Lung (tissue), 11 donors: ENCODE data around the gene PCDH11Y. TPM values are rescaled to one million over a fixed set of nuclear protein-coding genes. Genes with fewer than 3 reads are reported as not detected.
"Not testable (repeated sequence)": the region's sequence is repeated elsewhere in the genome, so short reads cannot be mapped to it uniquely, and the experiment has no call there.

Source experiments
- ATAC-seq: fragments of 200-7000 bp; cut with Tn5 transposase; one replicate; pipeline ENCODE4 v1.9.1; 2020; ENCODE audit warnings: moderate number of reproducible peaks; ENCODE audit not compliant: insufficient read depth, low FRiP score
- DNase-seq, 3 donors: peaks; one replicate each; pipeline ENCODE4 v3.0.0-alpha.2; 2013 to 2017
- H3K27ac ChIP-seq, 2 donors: one replicate each; pipeline ENCODE4 v1.5.1; 2013; ENCODE audit warnings: mild to moderate bottlenecking in 2 of 2, moderate library complexity in 2 of 2, control low read depth in 1 of 2, inconsistent platforms in 1 of 2, low read depth in 1 of 2, low read length in 1 of 2
- H3K27me3 ChIP-seq, 3 donors: one replicate each; pipeline ENCODE4 v1.5.1; 2013; ENCODE audit warnings: low read length in 2 of 3; ENCODE audit not compliant: control insufficient read depth in 3 of 3, insufficient read depth in 3 of 3
- H3K36me3 ChIP-seq, 4 donors: one replicate each; pipeline ENCODE4 v1.5.1; 2013; ENCODE audit warnings: low read length in 4 of 4, mild to moderate bottlenecking in 1 of 4, moderate library complexity in 1 of 4; ENCODE audit not compliant: control insufficient read depth in 4 of 4, insufficient read depth in 4 of 4
- H3K4me1 ChIP-seq, 5 donors: one replicate each; pipeline ENCODE4 v1.5.1; 2013; ENCODE audit warnings: low read length in 5 of 5, mild to moderate bottlenecking in 2 of 5, moderate library complexity in 1 of 5; ENCODE audit not compliant: control insufficient read depth in 5 of 5, insufficient read depth in 5 of 5
- H3K4me3 ChIP-seq: one replicate; pipeline ENCODE4 v1.5.1; 2013; ENCODE audit warnings: mild to moderate bottlenecking, control low read depth, moderate library complexity
- H3K9ac ChIP-seq, 2 donors: one replicate each; pipeline ENCODE4 v1.5.1; 2013; ENCODE audit warnings: low read length in 2 of 2, control low read depth in 1 of 2; ENCODE audit not compliant: insufficient read depth in 1 of 2
- H3K9me3 ChIP-seq, 4 donors: one replicate each; pipeline ENCODE4 v1.5.1; 2013; ENCODE audit warnings: low read length in 3 of 4, mild to moderate bottlenecking in 1 of 4, moderate library complexity in 1 of 4; ENCODE audit not compliant: control insufficient read depth in 4 of 4, insufficient read depth in 3 of 4
- WGBS, 2 donors: extraction: QIAGEN DNeasy Blood & Tissue Kit; methylation state at CpG; one replicate each; pipeline ENCODE4 v1.1.7; 2013; 5-methylcytosine and 5-hydroxymethylcytosine counted together
- polyA plus RNA-seq, 2 donors: library from polyadenylated mRNA; stranded (reverse); fragments of 200-250 nt; gene quantifications; one replicate each; pipeline ENCODE4 v1.2.1, GENCODE V29; 2013
- small RNA-seq: library from RNA; depleted of rRNA; stranded (forward); fragments of <200 nt; gene quantifications from one replicate; pipeline ENCODE3, GENCODE V24; 2014; ENCODE audit warnings: low replicate concordance
- total RNA-seq, 2 donors: library from RNA; depleted of rRNA in 1 of 2; stranded (reverse); fragments of >200 nt in 1 of 2; gene quantifications; one replicate each; pipeline ENCODE4 v1.2.1, GENCODE V29; 2014 to 2021
- donor health status: Bipolar disorder and iron deficiency.
- donor health status: healthy.
- donor health status: DM: yes; HTN: yes; CAD: no.

The PCDH11Y gene
- total and polyA plus RNA-seq, 4 donors = 0.02 TPM; not detected in 3

DNA sequence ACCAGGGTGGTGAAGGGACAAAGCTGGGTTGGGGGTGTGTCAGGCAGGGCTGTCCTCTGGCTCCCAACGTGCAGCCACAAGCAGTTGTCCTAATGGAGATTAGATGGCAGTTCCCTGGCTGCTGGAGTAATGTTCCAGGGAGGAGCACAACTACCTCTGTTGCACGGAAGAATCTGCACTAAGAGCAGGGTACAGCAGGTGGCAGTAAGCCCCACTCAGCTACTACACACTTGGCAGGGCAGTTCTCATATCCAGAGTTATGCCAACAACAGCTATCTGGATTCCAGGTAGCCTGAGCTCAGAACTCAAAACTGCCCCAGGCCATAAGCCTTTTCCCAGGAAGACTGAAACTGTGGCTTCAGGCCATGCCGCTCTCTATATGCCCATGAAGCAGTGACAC lies 761.3 kb downstream of the PCDH11Y start:
- not testable (repeated sequence) for H3K9me3 ChIP-seq, H3K27me3 ChIP-seq, H3K27ac ChIP-seq, H3K36me3 ChIP-seq, ATAC-seq, H3K4me3 ChIP-seq, H3K4me1 ChIP-seq, H3K9ac ChIP-seq, DNase-seq
- WGBS, 2 donors = 72% methylated on average over 2 of the region's 3 CpGs; no CpG with 5 or more reads in 1 of the 2 donors

DNA sequence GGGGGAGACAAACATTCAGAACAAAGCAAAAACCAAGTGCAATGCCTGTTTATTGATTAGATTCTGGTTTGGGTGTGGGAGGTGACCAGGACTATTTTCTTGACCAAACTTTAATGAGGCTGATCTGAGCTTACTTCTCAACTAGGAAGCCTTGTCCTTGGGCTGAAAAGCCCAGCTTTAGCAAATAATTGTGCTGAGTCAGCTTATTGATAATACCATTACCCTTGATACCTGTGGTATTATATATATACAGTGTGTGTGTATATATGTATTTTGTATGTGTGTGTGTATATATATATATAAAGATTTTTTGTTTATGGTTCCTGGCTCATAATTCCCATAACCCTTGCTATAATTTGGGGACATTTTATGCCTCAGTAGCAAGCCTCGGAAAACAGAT lies 776.4 kb downstream of the PCDH11Y start:
- not testable (repeated sequence) for ATAC-seq, H3K9me3 ChIP-seq, H3K27me3 ChIP-seq, DNase-seq, H3K36me3 ChIP-seq, H3K27ac ChIP-seq, H3K4me1 ChIP-seq, H3K4me3 ChIP-seq, H3K9ac ChIP-seq
- WGBS, 2 donors = no CpG with 5 or more reads among the region's 1 CpG

Small RNA genes lying within 50 kb of the gene (small RNA-seq; reads per million reads assigned to genes)
- gene RNU2-57P = not detected
- not detected for gene SNX3P1Y
